Skin of body (tissue), 2 donors: Measurements from ENCODE around the gene ARRDC5. TPM values are rescaled to one million over a fixed set of nuclear protein-coding genes. Genes with fewer than 3 reads are reported as not detected.
"Not testable (repeated sequence)": the region's sequence is repeated elsewhere in the genome, so short reads cannot be mapped to it uniquely, and the experiment has no call there.

Experiments used
- DNase-seq: peaks from one replicate; lab custom pipeline; 2025; lab: John Stamatoyannopoulos, UW
- total RNA-seq: library from RNA; depleted of rRNA; stranded (reverse); fragments of >200 nt; gene quantifications from one replicate; pipeline ENCODE4 v1.2.3, GENCODE V29; 2014

The ARRDC5 gene
- total RNA-seq, 1 donor from 2014 or later = 0.10 TPM

- DNase-seq = no peak
Observed at GRCh38 chr19:4870025-4870700, 32.5 kb downstream of the ARRDC5 start.

- no peak for DNase-seq
Observed at GRCh38 chr19:4868286-4868834, 34.3 kb downstream of the ARRDC5 start.

GRCh38 chr19:4867534-4868285, 35.0 kb downstream of the ARRDC5 start, which contains the start of gene PLIN3:
TSS of gene PLIN3 (minus strand) at chr19:4867667. CDS start at chr19:4861394, 6,273 bp downstream.
- peak; percentile 97 for DNase-seq

- peak; percentile 16 for DNase-seq
Observed at GRCh38 chr19:4866595-4867424, 35.9 kb downstream of the ARRDC5 start.

GRCh38 chr19:4861147-4861546, 41.5 kb downstream of the ARRDC5 start:
- no peak for DNase-seq

- DNase-seq = no peak
Observed at GRCh38 chr19:4859697-4860096, 43.0 kb downstream of the ARRDC5 start.

GRCh38 chr19:4856468-4856867, 46.2 kb downstream of the ARRDC5 start:
- DNase-seq = not testable (repeated sequence)

- DNase-seq = not testable (repeated sequence)
Observed at GRCh38 chr19:4853506-4853905, 49.2 kb downstream of the ARRDC5 start.

GRCh38 chr19:4852484-4852883, 50.2 kb downstream of the ARRDC5 start:
- DNase-seq = no peak

- no peak for DNase-seq
Observed at GRCh38 chr19:4851551-4852290, 51.0 kb downstream of the ARRDC5 start.

- no peak for DNase-seq
Observed at GRCh38 chr19:4849019-4849418, 53.7 kb downstream of the ARRDC5 start.

- DNase-seq = no peak
Observed at GRCh38 chr19:4847190-4847973, 55.3 kb downstream of the ARRDC5 start.

GRCh38 chr19:4845975-4846374, 56.7 kb downstream of the ARRDC5 start:
- DNase-seq = not testable (repeated sequence)

GRCh38 chr19:4844348-4845179, 58.1 kb downstream of the ARRDC5 start:
- DNase-seq = peak; percentile 93

- no peak for DNase-seq
Observed at GRCh38 chr19:4843647-4843965, 59.1 kb downstream of the ARRDC5 start.
